IPS DF 19.7 (cell line): ENCODE results near the gene KLF5.

Source experiments
- DNase-seq: peaks from one replicate; pipeline ENCODE4 v3.0.0-alpha.2; 2013; ENCODE audit warnings: low read depth, low spot score

The KLF5 gene

DNA sequence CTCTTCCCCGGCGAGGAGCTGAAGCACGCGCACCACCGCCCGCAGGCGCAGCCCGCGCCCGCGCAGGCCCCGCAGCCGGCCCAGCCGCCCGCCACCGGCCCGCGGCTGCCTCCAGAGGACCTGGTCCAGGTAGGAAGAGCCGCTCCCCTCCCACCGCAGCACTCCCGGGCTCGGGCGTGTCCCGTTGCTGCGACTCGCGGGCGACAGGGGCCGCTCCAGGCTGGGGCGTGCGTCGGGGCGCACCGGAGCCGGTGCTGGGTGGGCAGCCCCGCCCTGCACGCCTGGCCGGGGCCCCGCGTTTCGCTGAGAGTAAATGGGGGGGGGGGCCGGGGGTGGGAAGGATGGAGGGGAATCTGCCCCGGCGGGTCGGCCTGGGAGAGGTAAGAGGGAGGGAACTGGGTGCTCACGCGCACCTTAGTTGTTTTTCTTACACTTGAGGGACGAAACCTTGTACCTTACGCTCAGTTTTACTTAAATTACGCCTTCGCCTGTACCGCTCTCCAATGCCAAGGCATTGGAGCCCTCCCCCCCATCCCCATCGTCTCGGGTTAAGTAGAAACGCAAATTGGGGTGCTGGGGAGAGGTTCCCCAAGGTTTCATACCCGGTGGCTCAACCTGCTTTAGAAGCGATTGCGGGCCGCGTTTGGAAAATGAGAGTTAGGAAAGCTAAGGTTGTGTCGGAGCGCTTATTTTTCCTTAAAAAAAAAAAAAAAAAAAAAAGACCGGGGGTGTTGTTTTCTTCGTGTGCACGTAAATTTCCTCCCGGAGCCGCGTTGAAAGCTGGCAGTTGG lies 850 bp downstream of the KLF5 start:
- no peak for DNase-seq

GRCh38 chr13:73060251-73061160 lies 1.7 kb downstream of the KLF5 start:
- DNase-seq = no peak

DNA sequence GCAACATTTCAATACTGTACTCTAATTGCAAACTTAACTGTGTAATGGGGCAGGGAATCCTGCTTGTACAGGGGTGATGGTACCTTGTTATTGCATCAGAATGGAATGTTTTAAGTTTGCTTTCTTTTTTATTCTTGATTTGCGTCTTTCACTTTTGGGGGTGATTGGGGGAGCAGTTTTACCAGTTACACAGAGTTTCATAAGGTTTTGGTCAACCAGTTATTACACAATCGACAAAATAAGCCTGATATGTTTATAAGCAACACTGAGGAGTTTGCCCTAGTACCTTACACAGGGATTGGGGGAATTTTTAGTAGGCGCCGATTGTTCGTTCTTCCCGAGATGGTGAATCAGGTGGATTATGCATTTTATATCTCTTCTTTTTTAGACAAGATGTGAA lies 2.7 kb downstream of the KLF5 start:
- DNase-seq = no peak

- DNase-seq = no peak
These were observed 3.1 kb downstream of the KLF5 start for GRCh38 chr13:73061876-73062275.

GRCh38 chr13:73062468-73062867 lies 3.7 kb downstream of the KLF5 start:
- DNase-seq = no peak

GRCh38 chr13:73063166-73063565 lies 4.4 kb downstream of the KLF5 start:
- no peak for DNase-seq

GRCh38 chr13:73065036-73065435 lies 6.2 kb downstream of the KLF5 start:
- no peak for DNase-seq

DNA sequence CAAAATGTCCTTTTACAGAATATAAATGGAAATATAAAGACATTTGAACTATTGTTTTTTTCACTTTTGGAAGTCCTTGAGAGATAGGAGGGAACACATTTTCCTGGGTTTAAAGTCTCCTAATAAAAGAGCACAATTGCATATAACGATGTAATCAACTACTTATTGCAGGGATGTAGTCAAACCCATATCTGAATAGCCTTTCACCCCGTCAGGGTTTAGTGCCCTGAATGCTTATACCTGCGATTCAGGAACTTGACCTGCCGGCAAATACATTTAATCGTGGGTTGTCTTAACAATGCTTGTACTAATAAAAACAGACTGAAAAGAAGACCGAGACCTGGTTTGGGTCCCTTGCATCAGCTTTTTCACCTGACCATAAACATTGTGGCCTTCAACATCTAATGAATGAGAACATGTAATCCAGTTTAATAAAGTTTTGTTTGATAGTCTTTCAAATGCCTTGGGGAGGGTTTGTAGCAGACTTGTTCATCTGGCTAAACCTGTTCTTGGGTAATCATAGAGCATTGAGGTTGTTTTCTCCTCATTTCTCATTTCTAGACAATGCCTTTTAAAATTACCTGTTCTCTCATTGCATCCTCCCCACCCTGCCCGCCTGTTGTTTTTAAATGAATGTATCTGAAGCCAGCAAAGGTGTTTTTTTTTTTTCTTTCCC lies 7.0 kb downstream of the KLF5 start:
- DNase-seq = no peak

DNA sequence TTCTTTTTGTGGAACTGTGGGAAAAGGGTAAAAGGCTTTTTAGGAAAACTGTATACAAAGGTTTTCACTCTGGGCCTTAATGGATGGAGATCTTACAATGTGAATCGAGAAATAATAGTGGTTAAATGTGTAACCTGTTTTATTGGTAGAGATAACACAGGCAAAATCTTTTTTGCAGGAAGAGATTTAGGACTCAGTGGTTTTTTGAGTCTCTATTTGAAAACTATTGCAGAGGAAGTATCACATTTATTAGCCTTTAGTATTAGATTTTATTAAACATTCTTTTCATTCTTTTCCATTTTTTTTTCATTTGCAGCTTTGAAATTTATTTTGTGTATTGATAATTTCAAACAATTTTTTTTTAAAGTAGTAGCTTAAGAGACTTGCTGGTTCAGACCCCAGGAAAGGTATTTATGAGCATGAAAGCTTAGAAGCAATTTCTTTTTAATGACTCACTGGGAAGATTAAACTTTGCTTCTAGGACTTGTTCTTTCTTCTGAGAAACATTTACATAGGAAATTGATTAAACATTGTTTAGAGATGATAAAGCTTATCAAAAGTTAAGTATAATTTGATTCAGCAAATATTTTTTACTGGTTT lies 10.5 kb downstream of the KLF5 start:
- no peak for DNase-seq

DNA sequence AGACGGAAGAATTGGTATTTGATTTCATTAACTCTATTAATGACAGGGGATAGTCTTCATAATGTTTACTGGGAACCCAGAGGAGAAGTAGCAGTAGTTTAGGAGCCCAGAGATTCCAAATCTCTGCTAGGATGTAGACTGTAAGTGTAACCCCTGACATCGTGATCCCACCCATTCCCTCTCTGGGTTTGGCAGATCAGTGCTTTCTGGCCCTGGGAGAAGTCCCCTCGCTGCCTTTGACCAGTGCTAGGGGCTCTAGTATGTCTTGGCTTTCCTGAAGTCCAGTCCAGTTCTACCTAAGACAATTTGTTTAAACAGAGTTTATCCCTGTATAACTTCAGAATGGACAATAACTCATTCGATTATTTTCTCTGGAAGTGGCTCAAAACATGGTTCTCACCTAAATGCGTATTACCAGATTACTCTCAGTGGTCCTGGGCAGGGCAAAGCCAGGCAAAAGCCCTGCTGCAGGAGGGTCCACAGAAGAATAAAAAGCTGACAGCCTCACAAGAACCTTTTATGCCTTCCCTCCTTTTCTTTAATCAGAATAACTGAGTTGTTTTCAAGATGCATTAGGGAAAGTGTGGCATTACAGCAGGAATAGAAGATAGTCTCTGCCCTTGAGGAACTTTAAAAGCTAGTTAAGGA lies 11.8 kb downstream of the KLF5 start:
- no peak for DNase-seq

DNA sequence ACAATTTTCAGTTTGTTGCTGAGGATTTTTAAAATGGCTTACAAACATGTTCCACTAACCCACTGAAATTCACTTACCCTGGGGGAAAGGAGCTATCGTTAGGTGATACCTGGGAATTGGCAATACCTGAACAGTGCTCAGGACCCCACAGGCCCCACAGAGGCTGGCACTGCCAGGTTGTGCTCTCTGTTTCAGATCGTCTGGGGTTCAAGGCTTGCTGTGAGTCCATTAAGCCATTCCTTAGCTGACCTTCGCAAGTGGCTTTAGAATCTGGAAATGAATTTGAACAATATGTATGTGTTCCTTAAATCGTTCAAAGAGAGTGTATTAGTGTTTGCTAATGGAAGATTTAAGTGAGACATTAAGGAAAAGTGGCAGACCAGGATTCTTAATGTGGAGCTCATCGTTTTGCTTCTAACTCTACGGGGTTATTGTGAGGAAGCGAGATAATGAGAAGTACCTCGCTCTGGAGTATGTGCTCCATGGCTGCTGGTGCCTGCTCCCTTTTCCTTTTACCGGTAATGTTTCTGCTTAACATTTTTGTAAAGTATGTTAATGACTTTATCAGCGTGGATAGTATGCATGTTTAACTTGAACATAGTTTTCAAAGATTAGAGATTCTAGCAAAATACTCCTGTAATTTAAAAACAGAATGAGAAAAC lies 13.6 kb downstream of the KLF5 start:
- no peak for DNase-seq

DNA sequence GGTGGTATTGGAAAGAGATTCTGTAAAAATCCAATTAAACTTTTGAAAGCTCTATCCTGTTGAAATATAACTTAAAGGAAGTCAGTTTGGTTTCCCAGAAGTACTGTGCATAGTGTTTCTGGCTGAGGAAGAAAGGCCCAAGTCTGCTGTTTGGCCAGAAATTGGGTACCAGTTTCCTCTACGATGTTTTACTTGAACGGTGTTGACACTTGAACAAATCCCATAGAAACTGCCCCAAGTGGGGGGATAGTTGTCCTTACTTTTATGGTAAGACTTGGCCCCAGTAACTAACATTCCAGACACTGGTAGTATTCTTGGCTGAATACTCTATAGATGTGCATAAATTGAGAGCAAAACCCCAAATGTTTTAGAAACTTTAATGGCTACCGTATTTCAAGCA lies 14.2 kb downstream of the KLF5 start:
- no peak for DNase-seq

- DNase-seq = no peak
These were observed 15.2 kb downstream of the KLF5 start for GRCh38 chr13:73074014-73074413.

GRCh38 chr13:73074926-73075325 lies 16.1 kb downstream of the KLF5 start:
- DNase-seq = no peak

- peak; percentile 85 for DNase-seq
These were observed 16.7 kb downstream of the KLF5 start for GRCh38 chr13:73075546-73075945.

- DNase-seq = no peak
These were observed 17.1 kb downstream of the KLF5 start for GRCh38 chr13:73075954-73076353.

GRCh38 chr13:73077865-73078264 lies 19.1 kb downstream of the KLF5 start:
- no peak for DNase-seq

- DNase-seq = no peak
These were observed 20.6 kb downstream of the KLF5 start for GRCh38 chr13:73079359-73079758.

- DNase-seq = no peak
These were observed 22.6 kb downstream of the KLF5 start for GRCh38 chr13:73081256-73081915.

GRCh38 chr13:73082471-73082870 lies 23.7 kb downstream of the KLF5 start:
- DNase-seq = no peak
